HCT116 (cell line): Measurements from ENCODE around the gene SLC8A1. TPM values are rescaled to one million over a fixed set of nuclear protein-coding genes. Genes with fewer than 3 reads are reported as not detected.

ENCODE experiments used
- ATAC-seq: fragments of 200-7000 bp; cut with Tn5 transposase; 2 replicates; pipeline ENCODE4 v1.9.1; 2020; ENCODE audit warnings: mild to moderate bottlenecking, moderate library complexity
- BruUV-seq: library from RNA; stranded (reverse); fragments of 400-500 nt; replicated peaks from 2 replicates; lab custom pipeline; 2021; lab: Mats Ljungman, UMichigan
- CTCF ChIA-PET: fragments of 300-600 bp; sonication (Branson Sonifier 250); formaldehyde crosslinking; loops from one replicate; lab custom pipeline; 2021; ENCODE audit warnings: antibody characterized with exemption; lab: Charles Lee
- POLR2A ChIA-PET: fragments of 300-600, 350-600 bp; sonication (Branson Sonifier 250); formaldehyde crosslinking; loops from one replicate; lab custom pipeline; 2021; ENCODE audit warnings: antibody characterized with exemption; lab: Charles Lee
- RAD21 ChIA-PET, 2 experiments: fragments of 300-600 bp; sonication (Branson Sonifier 250); formaldehyde crosslinking; loops; one replicate each; lab custom pipeline; 2023; ENCODE audit warnings: low total read pairs in 2 of 2; ENCODE audit not compliant: uncharacterized antibody in 2 of 2, unreplicated experiment in 2 of 2, low non-redundant PET in 1 of 2; lab: Charles Lee
- DNase-seq: peaks from one replicate; pipeline ENCODE4 v3.0.0-alpha.2; 2010; ENCODE audit warnings: low read depth, low spot score
- H2AFZ ChIP-seq: fragments of 200-600 bp; shearing (Covaris generic), sonication (generic); 2 replicates; pipeline ENCODE4 v1.6.1; 2017; ENCODE audit warnings: low read depth, mixed run types, mixed read lengths, antibody characterized with exemption, low read length; ENCODE audit not compliant: poor library complexity, severe bottlenecking
- H3K27ac ChIP-seq: 2 replicates; pipeline ENCODE4 v1.5.1; 2012; ENCODE audit warnings: low read depth, low read length
- H3K27me3 ChIP-seq: fragments of 200-600 bp; sonication (generic); 2 replicates; pipeline ENCODE4 v1.6.1; 2016; ENCODE audit warnings: mixed run types, low read length, mixed read lengths; ENCODE audit not compliant: insufficient read depth
- H3K36me3 ChIP-seq, 2 experiments: fragments of 200-500 bp in 1 of 2; fragments of 200-600 bp in 1 of 2; sonication (Bioruptor generic) in 1 of 2; sonication (generic) in 1 of 2; 2 replicates each; pipeline versions ENCODE4 v1.5.1 to v1.6.1; 2014 to 2016; ENCODE audit warnings: low read length in 2 of 2, inconsistent platforms in 1 of 2, mixed read lengths in 1 of 2, mixed run types in 1 of 2; ENCODE audit not compliant: insufficient read depth in 2 of 2, control insufficient read depth in 1 of 2
- H3K4me1 ChIP-seq, 2 experiments: fragments of 200-600 bp in 1 of 2; sonication (generic) in 1 of 2; 2 replicates each; pipeline versions ENCODE4 v1.5.1 to v1.6.1; 2012 to 2017; ENCODE audit warnings: low read length in 2 of 2, inconsistent platforms in 1 of 2, mild to moderate bottlenecking in 1 of 2, mixed read lengths in 1 of 2, mixed run types in 1 of 2, moderate library complexity in 1 of 2; ENCODE audit not compliant: insufficient read depth in 2 of 2, control insufficient read depth in 1 of 2
- H3K4me2 ChIP-seq: fragments of 200-600 bp; sonication (generic); 2 replicates; pipeline ENCODE4 v1.6.1; 2017; ENCODE audit warnings: mixed run types, low read length, mixed read lengths
- H3K4me3 ChIP-seq, 2 experiments: fragments of 200-600 bp in 1 of 2; sonication (generic) in 1 of 2; replicated peaks in 1 of 2; 2 replicates each; pipeline ENCODE4 v1.5.1; 2011 to 2016; ENCODE audit warnings: low read length in 2 of 2, control low read depth in 1 of 2, low read depth in 1 of 2, mild to moderate bottlenecking in 1 of 2, mixed read lengths in 1 of 2, mixed run types in 1 of 2
- H3K79me2 ChIP-seq: fragments of 200-600 bp; sonication (generic); 2 replicates; pipeline ENCODE4 v1.6.1; 2017; ENCODE audit warnings: mild to moderate bottlenecking, mixed run types, low read length, moderate library complexity, mixed read lengths; ENCODE audit not compliant: insufficient read depth
- H3K9ac ChIP-seq: fragments of 200-600 bp; sonication (generic); 2 replicates; pipeline ENCODE4 v1.6.1; 2016; ENCODE audit warnings: low read length, mixed read lengths
- H3K9me2 ChIP-seq: fragments of 200-600 bp; sonication (generic), shearing (Covaris generic); 2 replicates; pipeline ENCODE4 v1.6.1; 2017; ENCODE audit warnings: mixed run types, mild to moderate bottlenecking, moderate library complexity; ENCODE audit not compliant: insufficient read depth
- H3K9me3 ChIP-seq, 2 experiments: fragments of 200-500 bp in 1 of 2; fragments of 200-600 bp in 1 of 2; sonication (Bioruptor generic) in 1 of 2; sonication (generic) in 1 of 2; 2 replicates each; pipeline ENCODE4 v1.6.1; 2014 to 2017; ENCODE audit warnings: low read length in 2 of 2, mixed read lengths in 2 of 2, inconsistent platforms in 1 of 2, low read depth in 1 of 2, mild to moderate bottlenecking in 1 of 2, mixed run types in 1 of 2, moderate library complexity in 1 of 2; ENCODE audit not compliant: control insufficient read depth in 1 of 2, insufficient read depth in 1 of 2
- H4K20me1 ChIP-seq: fragments of 200-600 bp; sonication (generic), shearing (Covaris generic); 2 replicates; pipeline ENCODE4 v1.6.1; 2017; ENCODE audit warnings: mixed run types, mild to moderate bottlenecking, moderate library complexity; ENCODE audit not compliant: insufficient read depth
- CEBPB ChIP-seq: IDR thresholded peaks from 2 replicates; pipeline ENCODE4 v1.6.1; 2012; ENCODE audit warnings: low read depth
- EGR1 ChIP-seq: IDR thresholded peaks from 2 replicates; pipeline ENCODE4 v1.6.1; 2012; ENCODE audit warnings: low read depth
- ELF1 ChIP-seq: IDR thresholded peaks from 2 replicates; pipeline ENCODE4 v1.6.1; 2012; ENCODE audit warnings: low read depth, borderline replicate concordance
- EZH2 ChIP-seq: fragments of 200-600 bp; sonication (generic); IDR thresholded peaks from 2 replicates; pipeline ENCODE4 v1.6.1; 2017; ENCODE audit warnings: antibody characterized with exemption, mixed run types
- EZH2phosphoT487 ChIP-seq: fragments of 200-600 bp; IDR thresholded peaks from 2 replicates; pipeline ENCODE4 v1.6.1; 2018; ENCODE audit warnings: antibody characterized with exemption, borderline replicate concordance
- FOSL1 ChIP-seq: IDR thresholded peaks from 2 replicates; pipeline ENCODE4 v1.6.1; 2012; ENCODE audit warnings: low read depth
- JUND ChIP-seq: IDR thresholded peaks from 2 replicates; pipeline ENCODE4 v1.6.1; 2012
- POLR2AphosphoS5 ChIP-seq: IDR thresholded peaks from 2 replicates; pipeline ENCODE4 v1.6.1; 2011; ENCODE audit warnings: mild to moderate bottlenecking, low read depth, low read length, moderate library complexity
- RAD21 ChIP-seq: IDR thresholded peaks from 2 replicates; pipeline ENCODE4 v1.6.1; 2012; ENCODE audit warnings: low read depth, mild to moderate bottlenecking
- SIN3A ChIP-seq: IDR thresholded peaks from 2 replicates; pipeline ENCODE4 v1.6.1; 2012; ENCODE audit warnings: low read depth
- SP1 ChIP-seq: IDR thresholded peaks from 2 replicates; pipeline ENCODE4 v1.6.1; 2012; ENCODE audit warnings: low read depth
- SRF ChIP-seq: IDR thresholded peaks from 2 replicates; pipeline ENCODE4 v1.6.1; 2012; ENCODE audit warnings: low read depth
- TCF7L2 ChIP-seq: IDR thresholded peaks from 2 replicates; pipeline ENCODE4 v1.7.0; 2011; ENCODE audit warnings: borderline replicate concordance, inconsistent platforms; ENCODE audit not compliant: insufficient read depth, insufficient read length; ENCODE audit errors: extremely low read depth
- YY1 ChIP-seq: IDR thresholded peaks from 2 replicates; pipeline ENCODE4 v1.6.1; 2011; ENCODE audit warnings: low read length, low read depth, moderate library complexity, mild to moderate bottlenecking; ENCODE audit not compliant: insufficient replicate concordance; ENCODE audit errors: extremely low read depth
- ZFX ChIP-seq: fragments of 450-650 bp; IDR thresholded peaks from 2 replicates; pipeline ENCODE4 v1.6.1; 2017
- ZNF274 ChIP-seq: fragments of 200-500 bp; sonication (Bioruptor generic); IDR thresholded peaks from 2 replicates; pipeline ENCODE4 v1.6.1; 2014; ENCODE audit warnings: mild to moderate bottlenecking, low read depth, low read length, inconsistent platforms
- intact Hi-C: fragments of 100-400 bp; cut with micrococcal nuclease; formaldehyde crosslinking; loops from 2 replicates; pipeline ENCODE4 v1.10.0; 2022
- total RNA-seq: library from RNA; stranded (reverse); gene quantifications from one replicate; pipeline ENCODE4 v1.2.1, GENCODE V29; 2021; ENCODE audit not compliant: unreplicated experiment
- TF ChIP-seq, protein P1 (sequence below): IDR thresholded peaks from 2 replicates; pipeline ENCODE4 v1.6.1; 2012
- TF ChIP-seq, protein P2 (sequence below): IDR thresholded peaks from 2 replicates; pipeline ENCODE4 v1.6.1; 2012; ENCODE audit warnings: low read depth
- TF ChIP-seq, protein P3 (sequence below), 3 experiments: fragments of 200-600 bp in 1 of 3; sonication (generic) in 1 of 3; IDR thresholded peaks in 2 of 3; conservative IDR thresholded peaks in 1 of 3; 2 replicates each; pipeline ENCODE4 v1.5.1; 2012 to 2017; ENCODE audit warnings: low read depth in 2 of 3, low read length in 2 of 3, antibody characterized with exemption in 1 of 3, borderline replicate concordance in 1 of 3, control low read depth in 1 of 3, mild to moderate bottlenecking in 1 of 3, mixed read lengths in 1 of 3, mixed run types in 1 of 3, moderate library complexity in 1 of 3; ENCODE audit not compliant: insufficient read depth in 1 of 3

The SLC8A1 gene
- total RNA-seq, 1 experiment from 2014 or later, result 0.07 TPM

DNA sequence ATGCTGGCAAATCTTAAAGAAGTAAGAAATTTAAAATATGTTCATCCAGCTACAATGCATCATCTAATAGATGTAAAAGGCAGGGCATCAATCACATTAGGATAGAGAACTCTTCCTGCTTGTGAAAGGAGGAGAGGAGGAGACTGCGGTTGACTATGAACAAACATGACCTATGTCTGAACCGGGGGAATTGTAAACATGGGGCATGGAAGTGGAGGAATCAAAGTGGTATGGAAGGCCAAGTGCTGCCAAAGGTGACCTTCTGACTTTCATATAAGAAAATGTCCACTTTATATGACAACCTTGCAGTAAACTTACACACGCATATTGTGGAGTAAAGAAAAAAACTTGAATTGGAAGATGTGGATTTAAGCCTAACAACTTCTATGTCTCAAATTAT is 20.0 kb upstream of the SLC8A1 start (continued):
- TF ChIP-seq TCF7L2 (no peak), EZH2 (no peak), ZNF274 (no peak)

DNA sequence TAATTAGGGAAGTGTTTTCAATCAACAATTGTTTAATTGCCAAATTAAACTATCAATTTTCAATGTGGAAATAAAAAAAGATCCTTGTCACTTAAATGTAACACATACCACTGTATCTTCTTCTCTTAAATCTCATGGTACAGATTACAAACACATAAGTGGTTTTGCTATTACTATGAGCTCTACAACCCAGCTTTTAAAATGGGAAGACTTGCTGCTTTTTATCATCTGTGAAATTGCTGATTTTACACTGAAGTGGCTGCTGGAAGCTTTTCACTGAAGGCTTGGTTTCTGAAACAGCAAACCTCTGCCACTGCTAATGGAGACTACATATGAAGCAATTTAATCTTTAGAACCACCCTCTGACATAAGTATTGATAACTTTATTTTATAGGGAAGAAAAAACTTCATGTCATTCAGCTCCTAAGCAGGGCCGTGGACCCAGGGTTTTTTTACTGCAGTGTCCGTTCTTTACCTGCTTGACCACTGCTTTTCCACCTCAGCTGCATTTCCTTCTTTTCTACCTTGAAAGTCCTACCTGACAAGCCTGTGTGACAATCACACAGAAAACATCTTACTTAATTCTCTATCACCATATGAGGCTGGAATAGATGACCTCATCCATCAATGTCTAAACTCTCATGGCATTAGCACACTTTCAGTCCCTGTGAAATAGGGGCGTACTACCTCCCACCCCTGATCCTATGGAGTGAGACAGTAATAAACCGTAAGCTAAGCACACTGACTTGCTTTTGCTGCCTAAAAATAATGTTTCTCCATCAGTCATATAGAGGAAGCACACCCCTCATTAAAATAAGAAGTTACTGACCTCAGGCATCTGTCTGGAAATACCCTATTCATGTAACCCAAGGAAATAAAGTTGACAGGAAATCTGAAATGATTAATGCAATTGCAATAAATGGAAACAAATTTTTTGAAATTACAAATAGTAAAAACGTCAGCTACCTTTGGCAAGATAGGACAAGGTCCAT is 19.2 kb upstream of the SLC8A1 start:
- CTCF ChIA-PET, result interaction anchor here (1.0 to 1.5 kb wide), 2 partner anchors 17 to 23 kb away, joined by 3 to 5 read pairs; no protein-coding TSS in a partner anchor

More for the DNA sequence above, 19.2 kb upstream of the SLC8A1 start:
- no peak overlapping the region for H2AFZ ChIP-seq
- H3K9me2 ChIP-seq, result no peaks in the 10 kb centered on the region
- no peaks in the 10 kb centered on the region for H3K79me2 ChIP-seq
- TF ChIP-seq YY1, result no peak
- TF ChIP-seq ELF1, result no peak
- no peak for TF ChIP-seq SRF
- TF ChIP-seq, protein P1, sequence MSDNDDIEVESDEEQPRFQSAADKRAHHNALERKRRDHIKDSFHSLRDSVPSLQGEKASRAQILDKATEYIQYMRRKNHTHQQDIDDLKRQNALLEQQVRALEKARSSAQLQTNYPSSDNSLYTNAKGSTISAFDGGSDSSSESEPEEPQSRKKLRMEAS, result no peak
- TF ChIP-seq, protein P2, sequence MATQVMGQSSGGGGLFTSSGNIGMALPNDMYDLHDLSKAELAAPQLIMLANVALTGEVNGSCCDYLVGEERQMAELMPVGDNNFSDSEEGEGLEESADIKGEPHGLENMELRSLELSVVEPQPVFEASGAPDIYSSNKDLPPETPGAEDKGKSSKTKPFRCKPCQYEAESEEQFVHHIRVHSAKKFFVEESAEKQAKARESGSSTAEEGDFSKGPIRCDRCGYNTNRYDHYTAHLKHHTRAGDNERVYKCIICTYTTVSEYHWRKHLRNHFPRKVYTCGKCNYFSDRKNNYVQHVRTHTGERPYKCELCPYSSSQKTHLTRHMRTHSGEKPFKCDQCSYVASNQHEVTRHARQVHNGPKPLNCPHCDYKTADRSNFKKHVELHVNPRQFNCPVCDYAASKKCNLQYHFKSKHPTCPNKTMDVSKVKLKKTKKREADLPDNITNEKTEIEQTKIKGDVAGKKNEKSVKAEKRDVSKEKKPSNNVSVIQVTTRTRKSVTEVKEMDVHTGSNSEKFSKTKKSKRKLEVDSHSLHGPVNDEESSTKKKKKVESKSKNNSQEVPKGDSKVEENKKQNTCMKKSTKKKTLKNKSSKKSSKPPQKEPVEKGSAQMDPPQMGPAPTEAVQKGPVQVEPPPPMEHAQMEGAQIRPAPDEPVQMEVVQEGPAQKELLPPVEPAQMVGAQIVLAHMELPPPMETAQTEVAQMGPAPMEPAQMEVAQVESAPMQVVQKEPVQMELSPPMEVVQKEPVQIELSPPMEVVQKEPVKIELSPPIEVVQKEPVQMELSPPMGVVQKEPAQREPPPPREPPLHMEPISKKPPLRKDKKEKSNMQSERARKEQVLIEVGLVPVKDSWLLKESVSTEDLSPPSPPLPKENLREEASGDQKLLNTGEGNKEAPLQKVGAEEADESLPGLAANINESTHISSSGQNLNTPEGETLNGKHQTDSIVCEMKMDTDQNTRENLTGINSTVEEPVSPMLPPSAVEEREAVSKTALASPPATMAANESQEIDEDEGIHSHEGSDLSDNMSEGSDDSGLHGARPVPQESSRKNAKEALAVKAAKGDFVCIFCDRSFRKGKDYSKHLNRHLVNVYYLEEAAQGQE, result no peak
- TF ChIP-seq JUND, result no peak
- no peak for TF ChIP-seq SIN3A
- TF ChIP-seq EGR1, result no peak
- no peak for TF ChIP-seq CEBPB
- TF ChIP-seq FOSL1, result no peak
- TF ChIP-seq SP1, result no peak
- no peak for TF ChIP-seq EZH2phosphoT487
- no peak for TF ChIP-seq ZFX
- TF ChIP-seq RAD21, result no peak
- TF ChIP-seq, protein P3, sequence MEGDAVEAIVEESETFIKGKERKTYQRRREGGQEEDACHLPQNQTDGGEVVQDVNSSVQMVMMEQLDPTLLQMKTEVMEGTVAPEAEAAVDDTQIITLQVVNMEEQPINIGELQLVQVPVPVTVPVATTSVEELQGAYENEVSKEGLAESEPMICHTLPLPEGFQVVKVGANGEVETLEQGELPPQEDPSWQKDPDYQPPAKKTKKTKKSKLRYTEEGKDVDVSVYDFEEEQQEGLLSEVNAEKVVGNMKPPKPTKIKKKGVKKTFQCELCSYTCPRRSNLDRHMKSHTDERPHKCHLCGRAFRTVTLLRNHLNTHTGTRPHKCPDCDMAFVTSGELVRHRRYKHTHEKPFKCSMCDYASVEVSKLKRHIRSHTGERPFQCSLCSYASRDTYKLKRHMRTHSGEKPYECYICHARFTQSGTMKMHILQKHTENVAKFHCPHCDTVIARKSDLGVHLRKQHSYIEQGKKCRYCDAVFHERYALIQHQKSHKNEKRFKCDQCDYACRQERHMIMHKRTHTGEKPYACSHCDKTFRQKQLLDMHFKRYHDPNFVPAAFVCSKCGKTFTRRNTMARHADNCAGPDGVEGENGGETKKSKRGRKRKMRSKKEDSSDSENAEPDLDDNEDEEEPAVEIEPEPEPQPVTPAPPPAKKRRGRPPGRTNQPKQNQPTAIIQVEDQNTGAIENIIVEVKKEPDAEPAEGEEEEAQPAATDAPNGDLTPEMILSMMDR (IDR thresholded peaks at IDR 0.05 in 2 of 3, conservative IDR thresholded peaks at IDR 0.05 in 1 of 3; ENCODE audit: borderline replicate concordance in 1 of 3, insufficient read depth in 1 of 3, low read depth in 2 of 3, low read length in 2 of 3), result no peak
- no peak for TF ChIP-seq POLR2AphosphoS5
- no peaks in the 10 kb centered on the region for H3K4me1 ChIP-seq
- ATAC-seq (no peak), DNase-seq (no peak)
- H3K9me3 ChIP-seq, result no peaks in the 10 kb centered on the region
- H3K9ac ChIP-seq, result no peak overlapping the region
- H3K27me3 ChIP-seq, result 0 out of 2 replicates have a peak, but pooled peaks cover 2% of the 10 kb centered on the region
- RAD21 ChIA-PET, result no interaction called here
- H3K4me2 ChIP-seq, result no peak overlapping the region
- no peak overlapping the region for H3K27ac ChIP-seq
- POLR2A ChIA-PET, result no interaction called here
- no peaks in the 10 kb centered on the region for H4K20me1 ChIP-seq
- H3K4me3 ChIP-seq, result no peak overlapping the region
- H3K36me3 ChIP-seq, result no peaks in the 10 kb centered on the region
- intact Hi-C loops, result no loop called here
- no TSS peak for BruUV-seq
